B cell (primary cell): ENCODE data around the gene SLC9A3. TPM values are rescaled to one million over a fixed set of nuclear protein-coding genes. Genes with fewer than 3 reads are reported as not detected.

Experiments used
- ATAC-seq: fragments of 200-7000 bp; cut with Tn5 transposase; one replicate; pipeline ENCODE4 v1.10.0; 2021; ENCODE audit warnings: low read depth, mild to moderate bottlenecking, moderate number of reproducible peaks, moderate library complexity
- CTCF ChIA-PET: fragments of 350-600 bp; sonication (Branson Sonifier 250); formaldehyde crosslinking; loops from one replicate; lab custom pipeline; 2021; ENCODE audit warnings: antibody characterized with exemption, inconsistent platforms; lab: Charles Lee
- POLR2A ChIA-PET: fragments of 350-600 bp; sonication (Branson Sonifier 250); formaldehyde crosslinking; loops from one replicate; lab custom pipeline; 2021; ENCODE audit warnings: antibody characterized with exemption; lab: Charles Lee
- DNase-seq: peaks from one replicate; pipeline ENCODE4 v3.0.0; 2013
- H2AFZ ChIP-seq: 2 replicates; pipeline ENCODE4 v1.6.1; 2012; ENCODE audit warnings: mild to moderate bottlenecking, low read depth, low read length; ENCODE audit not compliant: insufficient read depth, poor library complexity, severe bottlenecking
- H3K27ac ChIP-seq, 2 donors: 1 replicate in 1 of 2; 2 replicates in 1 of 2; pipeline ENCODE4 v1.5.1; 2012 to 2013; ENCODE audit warnings: low read length in 2 of 2, mild to moderate bottlenecking in 2 of 2, moderate library complexity in 1 of 2
- H3K27me3 ChIP-seq, 4 experiments: fragments of 200-600 bp in 1 of 4; sonication (generic) in 1 of 4; replicated peaks in 1 of 4; 1 replicate in 2 of 4; 2 replicates in 2 of 4; pipeline versions ENCODE4 v1.6.1 to v1.7.0; 2013 to 2016; ENCODE audit warnings: low read length in 3 of 4, mild to moderate bottlenecking in 2 of 4, mixed read lengths in 1 of 4, moderate library complexity in 1 of 4; ENCODE audit not compliant: insufficient read depth in 4 of 4, control insufficient read depth in 3 of 4; ENCODE audit errors: control extremely low read depth in 1 of 4
- H3K36me3 ChIP-seq, 2 experiments: replicated peaks in 1 of 2; 1 replicate in 1 of 2; 2 replicates in 1 of 2; pipeline versions ENCODE4 v1.6.1 to v1.7.1; 2013; ENCODE audit warnings: low read length in 1 of 2; ENCODE audit not compliant: insufficient read depth in 2 of 2, control insufficient read depth in 1 of 2; ENCODE audit errors: control extremely low read depth in 1 of 2, extremely low read depth in 1 of 2
- H3K4me1 ChIP-seq, 2 donors: fragments of 200-600 bp in 1 of 2; sonication (generic) in 1 of 2; 1 replicate in 1 of 2; 2 replicates in 1 of 2; pipeline versions ENCODE4 v1.5.1 to v1.6.1; 2013 to 2017; ENCODE audit warnings: low read length in 2 of 2; ENCODE audit not compliant: control insufficient read depth in 2 of 2, insufficient read depth in 2 of 2
- H3K4me2 ChIP-seq: replicated peaks from 2 replicates; pipeline ENCODE3; 2012; ENCODE audit warnings: mild to moderate bottlenecking, low read depth, low read length; ENCODE audit not compliant: poor library complexity, severe bottlenecking
- H3K4me3 ChIP-seq, 5 experiments: fragments of 200-600 bp in 1 of 5; sonication (generic) in 1 of 5; 1 replicate in 3 of 5; 2 replicates in 2 of 5; pipeline versions ENCODE4 v1.5.1 to v1.7.0; 2011 to 2016; ENCODE audit warnings: low read length in 4 of 5, mild to moderate bottlenecking in 4 of 5, low read depth in 2 of 5, control low read depth in 1 of 5, moderate library complexity in 1 of 5; ENCODE audit not compliant: insufficient read depth in 1 of 5; ENCODE audit errors: control extremely low read depth in 1 of 5, extremely low read depth in 1 of 5
- H3K79me2 ChIP-seq: fragments of 200-600 bp; sonication (generic); one replicate; pipeline ENCODE4 v1.6.0; 2016; ENCODE audit warnings: low read length; ENCODE audit not compliant: control insufficient read depth, insufficient read depth
- H3K9ac ChIP-seq: fragments of 200-600 bp; sonication (generic); 2 replicates; pipeline ENCODE4 v1.6.1; 2017; ENCODE audit warnings: mild to moderate bottlenecking, low read length, moderate library complexity
- H3K9me3 ChIP-seq, 3 donors: one replicate each; pipeline versions ENCODE4 v1.6.1 to v1.7.1; 2013; ENCODE audit warnings: low read length in 2 of 3; ENCODE audit not compliant: control insufficient read depth in 2 of 3, insufficient read depth in 1 of 3; ENCODE audit errors: control extremely low read depth in 1 of 3
- H4K20me1 ChIP-seq: 2 replicates; pipeline ENCODE4 v1.6.0; 2012; ENCODE audit warnings: mild to moderate bottlenecking, low read length; ENCODE audit not compliant: insufficient read depth, control insufficient read depth, poor library complexity, severe bottlenecking
- H3K27ac Mint-ChIP-seq: one replicate; pipeline ENCODE4 v1.8.0; 2021; ENCODE audit warnings: mixed read lengths
- H3K27me3 Mint-ChIP-seq: one replicate; pipeline ENCODE4 v1.8.0; 2021; ENCODE audit warnings: mixed read lengths
- H3K4me1 Mint-ChIP-seq: one replicate; pipeline ENCODE4 v1.8.0; 2021; ENCODE audit warnings: mixed read lengths
- H3K4me3 Mint-ChIP-seq: one replicate; pipeline ENCODE4 v1.8.0; 2021; ENCODE audit warnings: mixed read lengths
- H3K9me3 Mint-ChIP-seq: one replicate; pipeline ENCODE4 v1.8.0; 2022; ENCODE audit warnings: mixed read lengths; ENCODE audit not compliant: insufficient read depth
- EZH2 ChIP-seq: IDR thresholded peaks from 2 replicates; pipeline ENCODE4 v1.6.1; 2012; ENCODE audit warnings: borderline replicate concordance, low read depth, mild to moderate bottlenecking, moderate library complexity, low read length; ENCODE audit not compliant: insufficient read depth, poor library complexity, severe bottlenecking
- WGBS: methylation state at CpG from one replicate; pipeline ENCODE4 v1.1.5; 2013; ENCODE audit warnings: missing lambda C conversion rate; ENCODE audit not compliant: insufficient coverage; 5-methylcytosine and 5-hydroxymethylcytosine counted together
- intact Hi-C: fragments of 100-400 bp; cut with micrococcal nuclease; formaldehyde crosslinking; loops from one replicate; pipeline ENCODE4 v1.10.0; 2022
- polyA plus RNA-seq: library from polyadenylated mRNA; depleted of rRNA; stranded (reverse); fragments of >200 nt; gene quantifications from 2 replicates; pipeline ENCODE4 v1.2.3, GENCODE V29; 2012
- total RNA-seq, 2 donors: library from RNA; stranded (reverse); fragments of 120-200 nt in 1 of 2; gene quantifications; 1 replicate in 1 of 2; 2 replicates in 1 of 2; pipeline versions ENCODE4 v1.2.3 to v1.2.4, GENCODE V29; 2013 to 2022
- TF ChIP-seq, protein P1 (sequence below): fragments of 200-600 bp; IDR thresholded peaks from one replicate; pipeline ENCODE4 v1.8.0; 2022; ENCODE audit warnings: antibody characterized with exemption, mild to moderate bottlenecking

SLC9A3 gene
- total and polyA plus RNA-seq, 2 donors (not counting 1 experiment from before 2014, with no cell fraction given), result 0.84 to 2.0 TPM

GRCh38 chr5:458547-459353, 65.5 kb downstream of the SLC9A3 start:
- Histone ChIP-seq H3K27ac (no peak overlapping the region), H3K9ac (no peak overlapping the region), H3K79me2 (peaks cover 50% of the 10 kb centered on the region), H3K4me3 (no peak overlapping the region), H3K9me3 (no peaks in the 10 kb centered on the region), H3K4me1 (peaks cover under 1 to 1% of the 10 kb centered on the region in 2 donors), H3K4me2 (no peak overlapping the region), H3K27me3 (no peaks in the 10 kb centered on the region), H3K36me3 (peaks cover 1 to 65% of the 10 kb centered on the region in 2 experiments), H2AFZ (no peak overlapping the region), H4K20me1 (peaks cover 47% of the 10 kb centered on the region)
- ChIA-PET POLR2A (no interaction called here), CTCF (interaction anchor here (0.6 to 1.3 kb wide), 2 partner anchors 12 to 41 kb away, joined by 3 to 4 read pairs; no protein-coding TSS in a partner anchor)
- peaks cover 6% of the 10 kb centered on the region for H3K4me1 Mint-ChIP-seq
- H3K4me3 Mint-ChIP-seq, result no peak overlapping the region
- TF ChIP-seq EZH2, result no peak
- TF ChIP-seq, protein P1, sequence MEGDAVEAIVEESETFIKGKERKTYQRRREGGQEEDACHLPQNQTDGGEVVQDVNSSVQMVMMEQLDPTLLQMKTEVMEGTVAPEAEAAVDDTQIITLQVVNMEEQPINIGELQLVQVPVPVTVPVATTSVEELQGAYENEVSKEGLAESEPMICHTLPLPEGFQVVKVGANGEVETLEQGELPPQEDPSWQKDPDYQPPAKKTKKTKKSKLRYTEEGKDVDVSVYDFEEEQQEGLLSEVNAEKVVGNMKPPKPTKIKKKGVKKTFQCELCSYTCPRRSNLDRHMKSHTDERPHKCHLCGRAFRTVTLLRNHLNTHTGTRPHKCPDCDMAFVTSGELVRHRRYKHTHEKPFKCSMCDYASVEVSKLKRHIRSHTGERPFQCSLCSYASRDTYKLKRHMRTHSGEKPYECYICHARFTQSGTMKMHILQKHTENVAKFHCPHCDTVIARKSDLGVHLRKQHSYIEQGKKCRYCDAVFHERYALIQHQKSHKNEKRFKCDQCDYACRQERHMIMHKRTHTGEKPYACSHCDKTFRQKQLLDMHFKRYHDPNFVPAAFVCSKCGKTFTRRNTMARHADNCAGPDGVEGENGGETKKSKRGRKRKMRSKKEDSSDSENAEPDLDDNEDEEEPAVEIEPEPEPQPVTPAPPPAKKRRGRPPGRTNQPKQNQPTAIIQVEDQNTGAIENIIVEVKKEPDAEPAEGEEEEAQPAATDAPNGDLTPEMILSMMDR, result no peak
- intact Hi-C loops, result no loop called here
- DNase-seq, result no peak
- ATAC-seq, result no peak
- 92% methylated on average over 10 of the region's 17 CpGs for WGBS
- H3K27me3 Mint-ChIP-seq, result no peaks in the 10 kb centered on the region
- no peak overlapping the region for H3K27ac Mint-ChIP-seq
- no peaks in the 10 kb centered on the region for H3K9me3 Mint-ChIP-seq
